Ishikawa (cell line): Measurements from ENCODE around the gene ATP6V0C.

Source experiments
- CEBPB ChIP-seq: IDR thresholded peaks from 2 replicates; pipeline ENCODE4 v1.6.1; 2012
- CREB1 ChIP-seq: IDR thresholded peaks from 2 replicates; pipeline ENCODE4 v1.6.1; 2012; ENCODE audit warnings: low read depth
- EGR1 ChIP-seq: IDR thresholded peaks from 2 replicates; pipeline ENCODE4 v1.6.1; 2012
- EP300 ChIP-seq: IDR thresholded peaks from 2 replicates; pipeline ENCODE4 v1.6.1; 2012; ENCODE audit warnings: borderline replicate concordance
- FOXM1 ChIP-seq: IDR thresholded peaks from 2 replicates; pipeline ENCODE4 v1.6.1; 2012; ENCODE audit warnings: low read depth, borderline replicate concordance
- NFIC ChIP-seq: IDR thresholded peaks from 2 replicates; pipeline ENCODE4 v1.6.1; 2012
- RAD21 ChIP-seq: IDR thresholded peaks from 2 replicates; pipeline ENCODE4 v1.6.1; 2012; ENCODE audit warnings: low read depth
- TAF1 ChIP-seq: IDR thresholded peaks from 2 replicates; pipeline ENCODE4 v1.6.1; 2012; ENCODE audit warnings: low read depth, mild to moderate bottlenecking
- TCF12 ChIP-seq: IDR thresholded peaks from 2 replicates; pipeline ENCODE4 v1.6.1; 2012; ENCODE audit warnings: low read depth
- TEAD4 ChIP-seq: IDR thresholded peaks from 2 replicates; pipeline ENCODE4 v1.6.1; 2012
- YY1 ChIP-seq: IDR thresholded peaks from 2 replicates; pipeline ENCODE4 v1.6.1; 2012; ENCODE audit warnings: low read depth
- ZBTB7A ChIP-seq: IDR thresholded peaks from 2 replicates; pipeline ENCODE4 v1.6.1; 2012; ENCODE audit warnings: low read depth
- TF ChIP-seq, protein P1 (sequence below): IDR thresholded peaks from 2 replicates; pipeline ENCODE4 v1.6.1; 2012
- TF ChIP-seq, protein P2 (sequence below): IDR thresholded peaks from 2 replicates; pipeline ENCODE4 v1.6.1; 2012; ENCODE audit warnings: low read depth, mild to moderate bottlenecking
- TF ChIP-seq, protein P3 (sequence below): IDR thresholded peaks from 2 replicates; pipeline ENCODE4 v1.6.1; 2012

ATP6V0C gene

DNA sequence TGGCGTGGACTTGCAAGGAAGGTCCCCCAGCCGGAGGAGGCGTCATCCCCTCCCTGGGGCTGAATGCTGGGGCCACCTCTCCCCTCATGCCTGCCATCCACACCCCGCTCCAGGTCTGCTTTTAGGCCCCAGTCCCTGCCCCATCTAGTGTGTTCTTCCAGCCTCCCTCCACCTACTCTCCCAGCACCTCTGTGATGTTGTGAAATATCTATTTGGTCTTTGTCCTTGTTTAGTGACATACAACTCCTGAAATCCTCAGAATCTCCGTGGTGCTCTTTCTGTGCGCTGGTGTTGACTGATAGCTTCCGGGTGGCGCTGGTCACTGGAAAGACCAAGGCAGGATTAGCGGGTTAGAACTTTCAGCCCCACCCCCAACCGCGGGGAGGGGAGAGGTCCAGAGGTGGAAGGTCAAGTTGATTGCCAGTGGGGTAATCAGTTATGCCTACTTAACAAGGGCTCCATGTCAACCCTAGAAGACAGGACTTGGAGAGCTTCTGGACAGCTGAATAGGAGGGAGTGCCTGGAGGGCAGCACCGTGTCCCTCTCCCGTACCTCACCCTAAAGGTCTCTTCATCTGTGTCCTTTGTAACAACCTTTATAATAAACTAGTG, 28.7 kb upstream of the ATP6V0C start:
- TF ChIP-seq, protein P1, sequence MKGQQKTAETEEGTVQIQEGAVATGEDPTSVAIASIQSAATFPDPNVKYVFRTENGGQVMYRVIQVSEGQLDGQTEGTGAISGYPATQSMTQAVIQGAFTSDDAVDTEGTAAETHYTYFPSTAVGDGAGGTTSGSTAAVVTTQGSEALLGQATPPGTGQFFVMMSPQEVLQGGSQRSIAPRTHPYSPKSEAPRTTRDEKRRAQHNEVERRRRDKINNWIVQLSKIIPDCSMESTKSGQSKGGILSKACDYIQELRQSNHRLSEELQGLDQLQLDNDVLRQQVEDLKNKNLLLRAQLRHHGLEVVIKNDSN, result no peak
- TF ChIP-seq TCF12 (no peak), EP300 (no peak), ZBTB7A (no peak), TAF1 (no peak), CREB1 (no peak), FOXM1 (no peak), TEAD4 (no peak), YY1 (no peak), RAD21 (no peak)

DNA sequence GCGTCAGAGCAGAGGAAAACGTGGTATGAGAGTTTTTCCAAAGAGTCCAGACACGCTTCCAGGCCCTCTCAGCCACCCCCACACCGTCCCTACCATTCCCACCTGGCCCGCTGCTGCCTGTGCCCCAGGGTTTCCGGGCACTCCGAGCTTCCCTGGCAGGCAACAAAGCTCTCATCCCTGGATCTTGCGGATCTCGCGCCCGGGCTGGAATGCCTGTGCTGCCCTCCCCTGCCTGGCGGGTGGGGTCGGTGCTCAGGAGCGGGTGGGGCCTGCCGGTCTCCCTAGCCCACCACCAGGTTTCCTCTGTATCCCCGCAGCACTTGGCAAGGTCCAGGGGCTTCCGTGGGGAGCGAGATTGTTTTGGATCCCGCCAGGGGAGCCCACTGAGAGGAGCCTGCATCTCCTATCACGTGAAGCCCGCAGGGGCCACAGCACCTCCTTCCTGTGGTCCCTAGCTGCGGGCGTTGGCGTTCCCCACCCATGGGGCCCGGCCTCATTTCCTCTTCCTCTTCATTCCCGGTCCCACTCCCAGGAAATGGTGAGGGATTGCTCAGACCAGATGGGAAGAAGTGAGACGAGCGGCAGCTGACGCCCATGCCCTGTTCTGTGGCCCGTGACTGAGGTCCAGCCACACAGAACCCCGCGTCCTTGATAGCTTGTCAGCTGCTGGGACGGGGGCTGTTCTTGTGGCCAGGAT, 27.8 kb upstream of the ATP6V0C start:
- TF ChIP-seq CREB1 (no peak), EP300 (no peak), NFIC (no peak), TAF1 (no peak), TEAD4 (no peak), EGR1 (no peak), RAD21 (no peak), FOXM1 (no peak), CEBPB (no peak), ZBTB7A (no peak), TCF12 (no peak), YY1 (no peak)
- TF ChIP-seq, protein P2, sequence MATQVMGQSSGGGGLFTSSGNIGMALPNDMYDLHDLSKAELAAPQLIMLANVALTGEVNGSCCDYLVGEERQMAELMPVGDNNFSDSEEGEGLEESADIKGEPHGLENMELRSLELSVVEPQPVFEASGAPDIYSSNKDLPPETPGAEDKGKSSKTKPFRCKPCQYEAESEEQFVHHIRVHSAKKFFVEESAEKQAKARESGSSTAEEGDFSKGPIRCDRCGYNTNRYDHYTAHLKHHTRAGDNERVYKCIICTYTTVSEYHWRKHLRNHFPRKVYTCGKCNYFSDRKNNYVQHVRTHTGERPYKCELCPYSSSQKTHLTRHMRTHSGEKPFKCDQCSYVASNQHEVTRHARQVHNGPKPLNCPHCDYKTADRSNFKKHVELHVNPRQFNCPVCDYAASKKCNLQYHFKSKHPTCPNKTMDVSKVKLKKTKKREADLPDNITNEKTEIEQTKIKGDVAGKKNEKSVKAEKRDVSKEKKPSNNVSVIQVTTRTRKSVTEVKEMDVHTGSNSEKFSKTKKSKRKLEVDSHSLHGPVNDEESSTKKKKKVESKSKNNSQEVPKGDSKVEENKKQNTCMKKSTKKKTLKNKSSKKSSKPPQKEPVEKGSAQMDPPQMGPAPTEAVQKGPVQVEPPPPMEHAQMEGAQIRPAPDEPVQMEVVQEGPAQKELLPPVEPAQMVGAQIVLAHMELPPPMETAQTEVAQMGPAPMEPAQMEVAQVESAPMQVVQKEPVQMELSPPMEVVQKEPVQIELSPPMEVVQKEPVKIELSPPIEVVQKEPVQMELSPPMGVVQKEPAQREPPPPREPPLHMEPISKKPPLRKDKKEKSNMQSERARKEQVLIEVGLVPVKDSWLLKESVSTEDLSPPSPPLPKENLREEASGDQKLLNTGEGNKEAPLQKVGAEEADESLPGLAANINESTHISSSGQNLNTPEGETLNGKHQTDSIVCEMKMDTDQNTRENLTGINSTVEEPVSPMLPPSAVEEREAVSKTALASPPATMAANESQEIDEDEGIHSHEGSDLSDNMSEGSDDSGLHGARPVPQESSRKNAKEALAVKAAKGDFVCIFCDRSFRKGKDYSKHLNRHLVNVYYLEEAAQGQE, result no peak
- TF ChIP-seq, protein P1, result no peak
- TF ChIP-seq, protein P3, sequence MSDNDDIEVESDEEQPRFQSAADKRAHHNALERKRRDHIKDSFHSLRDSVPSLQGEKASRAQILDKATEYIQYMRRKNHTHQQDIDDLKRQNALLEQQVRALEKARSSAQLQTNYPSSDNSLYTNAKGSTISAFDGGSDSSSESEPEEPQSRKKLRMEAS, result no peak

DNA sequence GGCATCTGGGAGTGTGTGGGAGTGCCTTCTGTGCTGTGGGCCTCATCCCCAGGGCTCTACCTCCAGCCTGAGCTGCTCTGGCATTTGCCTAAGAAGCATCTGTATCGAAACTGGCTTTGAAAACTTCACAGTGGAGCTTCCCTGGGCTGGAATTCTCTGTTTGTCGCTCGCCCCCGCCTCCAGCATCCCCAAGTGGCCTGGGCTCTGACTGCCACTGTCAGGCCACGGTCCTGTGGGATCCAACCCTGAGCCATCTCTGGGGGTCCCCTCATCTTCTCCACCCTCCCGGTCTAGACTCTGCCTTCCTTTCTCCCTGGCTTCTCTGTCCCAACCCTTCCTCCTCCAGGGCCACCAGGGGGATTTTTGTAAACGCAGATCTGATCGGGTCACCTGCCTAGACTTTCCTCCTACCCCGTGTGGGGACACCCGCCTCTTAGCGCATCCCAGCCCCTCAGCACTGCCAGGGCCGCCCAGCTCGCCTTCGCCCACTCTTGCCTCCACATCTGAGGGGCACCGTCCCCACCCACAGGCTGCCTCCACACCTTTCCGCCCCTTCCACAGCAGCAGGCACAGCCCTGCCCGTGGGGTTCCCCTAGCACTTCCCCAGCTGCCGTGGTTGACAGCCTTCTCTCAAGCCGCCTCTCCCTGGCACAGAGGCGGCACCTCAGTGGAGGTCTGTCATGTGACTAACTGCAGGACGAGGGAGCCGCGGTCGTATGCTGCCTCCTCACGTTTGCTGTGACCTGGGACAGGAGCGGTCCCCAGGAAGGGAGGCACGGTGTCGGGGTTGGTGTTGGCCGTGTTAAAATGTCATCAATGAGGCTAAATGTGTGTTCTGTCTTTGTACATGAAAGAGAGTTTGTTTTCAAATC, 26.9 kb upstream of the ATP6V0C start:
- TF ChIP-seq CREB1, result no peak
- TF ChIP-seq CEBPB, result no peak
- TF ChIP-seq RAD21, result no peak
- no peak for TF ChIP-seq YY1
- TF ChIP-seq EP300, result no peak
- TF ChIP-seq, protein P2, result no peak
- TF ChIP-seq, protein P3, result no peak
- no peak for TF ChIP-seq EGR1
- TF ChIP-seq TAF1, result no peak
- no peak for TF ChIP-seq TCF12
- no peak for TF ChIP-seq ZBTB7A
- TF ChIP-seq, protein P1, result no peak

DNA sequence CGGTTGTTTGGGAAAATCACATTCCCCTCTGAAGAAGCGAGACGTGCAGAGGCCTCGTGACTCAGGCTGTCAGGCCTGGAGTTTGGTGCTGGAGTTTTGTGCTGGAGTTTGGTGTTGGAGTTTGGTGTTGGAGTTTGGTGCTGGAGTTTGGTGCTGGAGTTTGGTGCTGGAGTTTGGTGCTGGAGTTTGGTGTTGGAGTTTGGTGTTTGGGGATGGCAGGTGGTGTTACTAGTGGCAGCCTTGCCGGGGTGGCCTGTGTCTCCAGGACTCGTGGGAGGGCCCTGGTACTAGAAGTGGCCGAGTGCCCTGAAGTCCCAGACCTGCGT, 26.3 kb upstream of the ATP6V0C start:
- TF ChIP-seq EGR1 (no peak), ZBTB7A (no peak), TAF1 (no peak), YY1 (no peak), NFIC (no peak), RAD21 (no peak), TEAD4 (no peak), EP300 (no peak), TCF12 (no peak), CEBPB (no peak), CREB1 (no peak), FOXM1 (no peak)
- TF ChIP-seq, protein P1, result no peak
- TF ChIP-seq, protein P3, result no peak
- TF ChIP-seq, protein P2, result no peak
